ENCODE results near the gene TTC28. TPM values are rescaled to one million over a fixed set of nuclear protein-coding genes. Genes with fewer than 3 reads are reported as not detected.

Gene TTC28
- total and polyA plus RNA-seq, 2 donors (not counting 3 experiments of a cell fraction or from before 2014, with no cell fraction given): 16.5 to 51.1 TPM

DNA sequence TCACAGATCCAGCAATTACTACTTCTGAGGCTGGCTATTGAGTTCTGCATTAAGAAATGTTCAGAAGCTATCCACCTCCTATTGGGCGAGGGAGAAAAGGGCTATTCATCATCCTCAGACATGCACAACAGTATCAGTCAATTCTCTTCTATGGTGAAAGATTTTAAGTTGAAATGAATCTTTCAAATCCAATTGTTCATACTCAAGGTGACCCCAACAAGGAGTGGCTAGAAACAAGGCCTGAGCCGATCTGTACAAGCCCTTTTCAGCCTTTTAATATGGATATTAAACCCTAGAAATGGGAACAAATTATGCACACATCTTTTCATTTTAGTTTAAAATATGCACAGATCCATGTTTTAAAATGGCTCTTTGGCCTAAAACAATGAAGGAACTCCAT lies 457.1 kb downstream of the TTC28 start:
- Histone ChIP-seq H3K9ac (replicated peaks; ENCODE audit: extremely low read depth, insufficient read depth, low read length) (no peak overlapping the region), H4K20me1 (replicated peaks; ENCODE audit: control insufficient read depth, extremely low read depth, insufficient read depth, low read length) (no peaks in the 10 kb centered on the region), H3K4me3 (replicated peaks in 1 of 3; ENCODE audit: insufficient read depth in 1 of 3, low read depth in 1 of 3, low read length in 3 of 3) (no peak overlapping the region), H3K4me2 (ENCODE audit: insufficient read depth, low read length) (no peak overlapping the region), H3K9me1 (replicated peaks; ENCODE audit: control insufficient read depth, extremely low read depth, insufficient read depth, low read length) (no peaks in the 10 kb centered on the region), H3K27ac (ENCODE audit: insufficient read depth, low read depth, low read length) (no peak overlapping the region), H3K9me3 (replicated peaks; ENCODE audit: control insufficient read depth, insufficient read depth, low read length) (no peaks in the 10 kb centered on the region), H3K4me1 (ENCODE audit: control insufficient read depth, extremely low read depth, insufficient read depth, low read length) (no peaks in the 10 kb centered on the region), H3K36me3 (ENCODE audit: control insufficient read depth in 2 of 2, extremely low read depth in 1 of 2, insufficient read depth in 2 of 2, low read length in 2 of 2) (no peaks in the 10 kb centered on the region), H3K27me3 (ENCODE audit: control insufficient read depth in 2 of 2, insufficient read depth in 2 of 2, low read length in 2 of 2) (no peaks in the 10 kb centered on the region), H2AFZ (ENCODE audit: low read depth, low read length) (no peak overlapping the region), H3K79me2 (ENCODE audit: control insufficient read depth, insufficient read depth, low read length) (no peaks in the 10 kb centered on the region)
- BruUV-seq (replicated peaks): no TSS peak
- FAIRE-seq (no peak), DNase-seq (ENCODE audit: low read depth, low spot score) (no peak)
- TF ChIP-seq GATA2 (IDR thresholded peaks at IDR 0.05; ENCODE audit: insufficient read depth, insufficient read length, low read depth, low read length) (no peak), EZH2 (IDR thresholded peaks at IDR 0.05; ENCODE audit: borderline replicate concordance, low read depth, low read length, severe bottlenecking) (no peak), MYC (IDR thresholded peaks at IDR 0.05; ENCODE audit: low read depth, low read length) (no peak), CTCF (IDR thresholded peaks at IDR 0.05; ENCODE audit: extremely low read depth in 1 of 2, insufficient read depth in 1 of 2, low read depth in 1 of 2, low read length in 2 of 2) (no peak), POLR2A (IDR thresholded peaks at IDR 0.05; ENCODE audit: low read depth, low read length) (no peak), FOS (IDR thresholded peaks at IDR 0.05; ENCODE audit: borderline replicate concordance, insufficient read depth, low read length) (no peak), POLR2AphosphoS5 (IDR thresholded peaks at IDR 0.05; ENCODE audit: insufficient read depth, low read depth, low read length) (no peak), JUN (IDR thresholded peaks at IDR 0.05; ENCODE audit: borderline replicate concordance, insufficient read depth, insufficient read length, low read depth) (no peak), MAX (IDR thresholded peaks at IDR 0.05; ENCODE audit: insufficient read depth, insufficient read length) (no peak)
- CTCF ChIA-PET: interaction anchor here (0.7 to 1.0 kb wide), 2 partner anchors 31 to 171 kb away, joined by 3 to 4 read pairs; no protein-coding TSS in a partner anchor
- intact Hi-C loops (cut with micrococcal nuclease) (no loop called here), dilution Hi-C loops (cut with MboI; ENCODE audit: extremely low pct_ligation_motif_present, low sequenced_read_pairs) (no loop called here)
- POLR2A ChIA-PET: no interaction called here

Measured in endothelial cell of umbilical vein (primary cell).